Measurements from ENCODE around the gene CHAD. TPM values are rescaled to one million over a fixed set of nuclear protein-coding genes. Genes with fewer than 3 reads are reported as not detected.
A peak's percentile ranks its signal among the peaks of the same experiment; 100 is the strongest.

CHAD gene
- total and polyA plus RNA-seq, 2 of the 13 experiments (the other 11 are each of a cell fraction or from before 2014, with no cell fraction given) = 1.4 TPM; not detected in 1

GRCh38 chr17:50482516-50482915 lies 13.8 kb upstream of the CHAD start (continued):
- TF ChIP-seq ZHX2 (IDR thresholded peaks at IDR 0.05; ENCODE audit: low read depth) = no peak
- TF ChIP-seq ZHX2 (CRISPR knock-in tag; IDR thresholded peaks at IDR 0.05; ENCODE audit: borderline replicate concordance) = no peak
- TF ChIP-seq HNF4G (IDR thresholded peaks at IDR 0.05; ENCODE audit: borderline replicate concordance, low read depth, low read length) = no peak
- no peak; the same call in 1 of the 2 replicates for TF ChIP-seq HNF4G (CRISPR knock-in tag; IDR thresholded peaks at IDR 0.05; ENCODE audit: borderline replicate concordance, low read depth)
- TF ChIP-seq ZNF543 (CRISPR knock-in tag; IDR thresholded peaks at IDR 0.05) = no peak
- TF ChIP-seq RBM39 (IDR thresholded peaks at IDR 0.05; ENCODE audit: low read depth, low read length, poor library complexity, severe bottlenecking) = no peak
- TF ChIP-seq MED8 (CRISPR knock-in tag; IDR thresholded peaks at IDR 0.05; ENCODE audit: insufficient replicate concordance) = no peak
- TF ChIP-seq ZNF350 (CRISPR knock-in tag; IDR thresholded peaks at IDR 0.05; ENCODE audit: borderline replicate concordance, low read depth) = peak; percentile 18; the same call in 1 of the 2 replicates
- peak; percentile 18; the same call in 1 of the 2 replicates for TF ChIP-seq NFYC (CRISPR knock-in tag; IDR thresholded peaks at IDR 0.05)
- no peak for TF ChIP-seq ZSCAN20 (CRISPR knock-in tag; IDR thresholded peaks at IDR 0.05; ENCODE audit: borderline replicate concordance)
- TF ChIP-seq KLF11 (CRISPR knock-in tag; IDR thresholded peaks at IDR 0.05) = no peak
- peak; percentile 80; the same call in 1 of the 2 replicates for TF ChIP-seq ZBTB26 (CRISPR knock-in tag; IDR thresholded peaks at IDR 0.05; ENCODE audit: borderline replicate concordance)
- TF ChIP-seq PLRG1 (conservative IDR thresholded peaks at IDR 0.05) = no peak
- TF ChIP-seq ZFP82 (CRISPR knock-in tag; IDR thresholded peaks at IDR 0.05; ENCODE audit: borderline replicate concordance) = no peak
- peak; percentile 59; the same call in 1 of the 2 replicates for TF ChIP-seq HOMEZ (CRISPR knock-in tag; IDR thresholded peaks at IDR 0.05; ENCODE audit: low read depth)
- no peak for TF ChIP-seq ZNF451 (CRISPR knock-in tag; IDR thresholded peaks at IDR 0.05)
- TF ChIP-seq KLF9 (CRISPR knock-in tag; IDR thresholded peaks at IDR 0.05; ENCODE audit: low read depth) = no peak
- TF ChIP-seq RELA (CRISPR knock-in tag; IDR thresholded peaks at IDR 0.05) = 0 out of 2 replicates have a peak, but pooled peaks have one; percentile 54
- peak; percentile 97 for TF ChIP-seq SMC3 (IDR thresholded peaks at IDR 0.05; ENCODE audit: low read length)
- TF ChIP-seq AGO2 (optimal IDR thresholded peaks at IDR 0.05; ENCODE audit: low read depth, low read length) = no peak
- TF ChIP-seq PITX1 (CRISPR knock-in tag; IDR thresholded peaks at IDR 0.05) = peak; percentile 27; the same call in 1 of the 2 replicates
- TF ChIP-seq ZNF251 (CRISPR knock-in tag; IDR thresholded peaks at IDR 0.05) = no peak
- peak; percentile 44; the same call in 1 of the 2 replicates for TF ChIP-seq HMG20A (CRISPR knock-in tag; IDR thresholded peaks at IDR 0.05; ENCODE audit: borderline replicate concordance)
- no peak for TF ChIP-seq EHMT2 (IDR thresholded peaks at IDR 0.05; ENCODE audit: borderline replicate concordance, low read depth, low read length)
